HEK293 (cell line): ENCODE results near the gene CSNK1G1.

Experiments
- RBAK ChIP-seq: fragments of 450-650 bp; formaldehyde crosslinking; IDR thresholded peaks from 2 replicates; pipeline ENCODE4 v1.5.1; 2016; ENCODE audit warnings: missing biosample characterization, missing genetic modification characterization
- ZBTB7A ChIP-seq: fragments of 450-650 bp; formaldehyde crosslinking; IDR thresholded peaks from 2 replicates; pipeline ENCODE4 v1.5.1; 2016; ENCODE audit warnings: low read depth, missing biosample characterization, missing genetic modification characterization
- ZNF133 ChIP-seq: fragments of 450-650 bp; formaldehyde crosslinking; IDR thresholded peaks from 2 replicates; pipeline ENCODE4 v1.5.1; 2016; ENCODE audit warnings: missing biosample characterization, missing genetic modification characterization
- ZNF549 ChIP-seq: fragments of 450-650 bp; IDR thresholded peaks from 2 replicates; pipeline ENCODE4 v1.5.1; 2018; ENCODE audit warnings: missing biosample characterization, missing genetic modification characterization, mild to moderate bottlenecking, inconsistent platforms, moderate library complexity
- ZNF670 ChIP-seq: fragments of 450-650 bp; formaldehyde crosslinking; IDR thresholded peaks from 2 replicates; pipeline ENCODE4 v1.5.1; 2016; ENCODE audit warnings: missing biosample characterization, missing genetic modification characterization, low read depth
- TF ChIP-seq, protein P1 (sequence below): fragments of 450-650 bp; formaldehyde crosslinking; IDR thresholded peaks from 2 replicates; pipeline ENCODE4 v1.5.1; 2016; ENCODE audit warnings: missing biosample characterization, missing genetic modification characterization

DNA sequence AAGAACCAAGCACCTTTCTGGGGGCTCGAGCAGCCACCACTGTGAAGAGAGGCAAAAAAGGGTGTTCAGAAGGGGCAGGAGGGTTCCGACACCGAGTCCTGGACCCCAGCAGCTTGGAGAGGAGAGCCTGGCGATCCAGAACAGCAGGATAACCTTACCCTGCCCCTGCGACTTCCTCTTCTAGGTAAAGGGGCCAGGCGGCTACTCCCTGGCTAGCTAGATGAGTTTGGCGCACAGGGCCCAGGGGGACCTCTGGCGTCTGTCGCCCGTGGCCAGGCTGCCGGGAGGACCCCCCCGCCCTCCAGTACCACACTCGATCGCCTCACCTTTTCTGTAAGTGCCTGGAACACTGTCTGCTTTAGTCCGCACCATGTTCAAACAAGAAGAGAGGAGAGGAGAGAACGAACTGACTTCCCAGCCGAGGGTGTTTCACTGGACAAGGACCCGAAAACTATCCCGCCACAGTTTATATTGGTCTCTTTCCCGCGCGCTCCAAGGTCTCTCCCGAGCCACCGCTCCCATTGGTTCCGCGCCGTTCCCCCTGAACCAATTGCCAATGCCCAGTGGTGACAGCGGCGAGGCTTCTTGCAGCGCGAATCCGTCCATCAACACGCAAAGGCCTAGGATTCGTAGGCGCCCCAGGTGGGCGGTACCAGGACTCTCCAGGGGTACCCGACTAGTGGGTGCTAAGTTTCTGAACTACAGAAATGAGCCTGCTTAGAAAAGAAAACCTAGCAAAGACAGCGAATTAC lies 25.2 kb upstream of the CSNK1G1 start, which contains the start of gene PCLAF:
- TF ChIP-seq ZNF133 = no peak
- TF ChIP-seq, protein P1, sequence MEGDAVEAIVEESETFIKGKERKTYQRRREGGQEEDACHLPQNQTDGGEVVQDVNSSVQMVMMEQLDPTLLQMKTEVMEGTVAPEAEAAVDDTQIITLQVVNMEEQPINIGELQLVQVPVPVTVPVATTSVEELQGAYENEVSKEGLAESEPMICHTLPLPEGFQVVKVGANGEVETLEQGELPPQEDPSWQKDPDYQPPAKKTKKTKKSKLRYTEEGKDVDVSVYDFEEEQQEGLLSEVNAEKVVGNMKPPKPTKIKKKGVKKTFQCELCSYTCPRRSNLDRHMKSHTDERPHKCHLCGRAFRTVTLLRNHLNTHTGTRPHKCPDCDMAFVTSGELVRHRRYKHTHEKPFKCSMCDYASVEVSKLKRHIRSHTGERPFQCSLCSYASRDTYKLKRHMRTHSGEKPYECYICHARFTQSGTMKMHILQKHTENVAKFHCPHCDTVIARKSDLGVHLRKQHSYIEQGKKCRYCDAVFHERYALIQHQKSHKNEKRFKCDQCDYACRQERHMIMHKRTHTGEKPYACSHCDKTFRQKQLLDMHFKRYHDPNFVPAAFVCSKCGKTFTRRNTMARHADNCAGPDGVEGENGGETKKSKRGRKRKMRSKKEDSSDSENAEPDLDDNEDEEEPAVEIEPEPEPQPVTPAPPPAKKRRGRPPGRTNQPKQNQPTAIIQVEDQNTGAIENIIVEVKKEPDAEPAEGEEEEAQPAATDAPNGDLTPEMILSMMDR (tag by site-specific recombination) = no peak
- no peak for TF ChIP-seq ZNF549
- TF ChIP-seq RBAK (tag by site-specific recombination) = no peak
- no peak for TF ChIP-seq ZNF670 (tag by site-specific recombination)
- no peak for TF ChIP-seq ZBTB7A (tag by site-specific recombination)
